ENCODE results near the gene ANK3. TPM values are rescaled to one million over a fixed set of nuclear protein-coding genes. Genes with fewer than 3 reads are reported as not detected.

The ANK3 gene
- total RNA-seq, 1 experiment from 2014 or later = 6.7 TPM

DNA sequence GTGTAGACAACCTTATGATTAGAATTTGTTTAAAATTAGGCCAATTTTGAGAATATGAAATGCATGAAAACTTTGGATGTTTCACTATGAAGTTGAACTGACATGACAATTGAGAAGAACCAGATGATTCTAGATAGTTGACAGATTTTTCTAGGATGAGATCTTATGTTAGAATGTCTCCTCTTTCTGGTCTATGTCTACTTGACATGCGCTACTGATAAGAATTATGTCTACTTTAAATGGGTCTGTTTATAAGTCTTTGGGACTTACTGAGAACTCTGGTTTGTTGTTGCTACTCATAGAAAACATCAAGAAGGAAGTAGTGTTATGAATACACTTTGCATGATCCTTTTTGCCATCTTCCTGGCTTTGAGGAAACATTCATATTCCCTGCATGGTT lies 255.1 kb downstream of the ANK3 start:
- H3K4me1 Mint-ChIP-seq (ENCODE audit: insufficient read depth, unreplicated experiment) = peaks cover 9% of the 10 kb centered on the region
- H3K36me3 Mint-ChIP-seq (ENCODE audit: insufficient read depth, unreplicated experiment) = no peaks in the 10 kb centered on the region
- H3K27ac Mint-ChIP-seq (ENCODE audit: low read depth, unreplicated experiment) = no peak overlapping the region
- H3K9me3 Mint-ChIP-seq (ENCODE audit: unreplicated experiment) = no peaks in the 10 kb centered on the region
- no peak for TF ChIP-seq CTCF (IDR thresholded peaks at IDR 0.05; ENCODE audit: unreplicated experiment)
- intact Hi-C loops (cut with micrococcal nuclease) = no loop called here
- ChIA-PET POLR2A (no interaction called here), CTCF (interaction anchor here (4.3 kb wide), 1 partner anchor 19 kb away, joined by 23 read pairs; no protein-coding TSS in a partner anchor)
- DNase-seq (ENCODE audit: unreplicated experiment) = no peak
- H3K4me3 Mint-ChIP-seq (ENCODE audit: unreplicated experiment) = no peak overlapping the region
- BruUV-seq (replicated peaks) = no TSS peak
- no peaks in the 10 kb centered on the region for H3K27me3 Mint-ChIP-seq (ENCODE audit: insufficient read depth, unreplicated experiment)

DNA sequence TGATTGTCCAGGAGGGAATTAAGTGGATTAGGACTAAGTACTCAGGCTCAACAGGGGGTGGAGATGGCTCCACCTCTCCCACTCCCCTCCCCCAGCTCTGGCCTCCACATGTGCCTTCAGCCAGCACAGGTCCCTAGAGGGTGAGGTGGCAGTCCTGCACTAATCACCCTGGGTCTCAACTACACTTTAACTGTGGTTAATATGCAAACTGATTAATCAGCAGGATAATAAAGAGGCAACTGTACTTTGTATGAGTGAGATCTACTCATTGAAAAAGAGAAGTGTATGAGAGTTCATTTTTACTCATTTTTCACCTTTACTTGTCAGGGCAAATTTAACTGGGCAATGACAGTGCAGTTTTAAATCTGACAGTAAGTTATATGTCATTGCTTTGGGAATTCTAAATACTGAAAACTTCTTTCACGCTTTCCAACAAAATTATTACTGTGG lies 259.5 kb downstream of the ANK3 start:
- H3K9me3 Mint-ChIP-seq (ENCODE audit: unreplicated experiment) = no peaks in the 10 kb centered on the region
- DNase-seq (ENCODE audit: unreplicated experiment) = no peak
- CTCF ChIA-PET = interaction anchor here (1.0 to 1.4 kb wide), 3 partner anchors 8 to 79 kb away, joined by 3 to 4 read pairs (median 3); no protein-coding TSS in a partner anchor
- no TSS peak for BruUV-seq (replicated peaks)
- no peak for TF ChIP-seq CTCF (IDR thresholded peaks at IDR 0.05; ENCODE audit: unreplicated experiment)
- no peaks in the 10 kb centered on the region for H3K36me3 Mint-ChIP-seq (ENCODE audit: insufficient read depth, unreplicated experiment)
- no peaks in the 10 kb centered on the region for H3K27me3 Mint-ChIP-seq (ENCODE audit: insufficient read depth, unreplicated experiment)
- peaks cover 4% of the 10 kb centered on the region for H3K4me1 Mint-ChIP-seq (ENCODE audit: insufficient read depth, unreplicated experiment)
- POLR2A ChIA-PET = interaction anchor here (0.9 to 1.3 kb wide), 2 partner anchors 9 to 16 kb away, joined by 3 to 4 read pairs; no protein-coding TSS in a partner anchor
- intact Hi-C loops (cut with micrococcal nuclease) = no loop called here
- H3K27ac Mint-ChIP-seq (ENCODE audit: low read depth, unreplicated experiment) = no peak overlapping the region
- no peak overlapping the region for H3K4me3 Mint-ChIP-seq (ENCODE audit: unreplicated experiment)

DNA sequence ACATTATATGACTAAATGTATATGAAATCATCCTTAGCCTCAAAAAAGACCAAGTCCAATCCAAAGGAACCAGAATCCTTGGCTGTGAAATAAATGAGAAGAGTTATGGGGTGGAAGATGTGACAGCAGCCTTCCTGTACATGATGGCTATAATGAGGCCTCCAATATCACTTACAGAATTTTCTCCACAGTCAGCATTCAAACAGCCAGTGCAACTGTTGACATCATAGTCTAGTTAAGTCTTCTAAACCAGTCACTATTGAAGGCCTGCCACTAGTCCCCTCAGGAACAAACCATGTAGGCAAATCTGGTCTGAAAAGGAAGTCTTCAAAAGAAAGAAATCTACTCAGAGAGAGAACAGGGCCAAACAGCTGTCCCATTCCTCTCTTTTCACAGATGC lies 263.8 kb downstream of the ANK3 start:
- ChIA-PET POLR2A (no interaction called here), CTCF (no interaction called here)
- TF ChIP-seq CTCF (IDR thresholded peaks at IDR 0.05; ENCODE audit: unreplicated experiment) = no peak
- BruUV-seq (replicated peaks) = no TSS peak
- intact Hi-C loops (cut with micrococcal nuclease) = no loop called here
- H3K4me3 Mint-ChIP-seq (ENCODE audit: unreplicated experiment) = no peak overlapping the region
- H3K4me1 Mint-ChIP-seq (ENCODE audit: insufficient read depth, unreplicated experiment) = peaks cover 25% of the 10 kb centered on the region
- no peak overlapping the region for H3K27ac Mint-ChIP-seq (ENCODE audit: low read depth, unreplicated experiment)
- H3K9me3 Mint-ChIP-seq (ENCODE audit: unreplicated experiment) = no peaks in the 10 kb centered on the region
- H3K36me3 Mint-ChIP-seq (ENCODE audit: insufficient read depth, unreplicated experiment) = no peaks in the 10 kb centered on the region
- H3K27me3 Mint-ChIP-seq (ENCODE audit: insufficient read depth, unreplicated experiment) = no peaks in the 10 kb centered on the region
- DNase-seq (ENCODE audit: unreplicated experiment) = no peak

DNA sequence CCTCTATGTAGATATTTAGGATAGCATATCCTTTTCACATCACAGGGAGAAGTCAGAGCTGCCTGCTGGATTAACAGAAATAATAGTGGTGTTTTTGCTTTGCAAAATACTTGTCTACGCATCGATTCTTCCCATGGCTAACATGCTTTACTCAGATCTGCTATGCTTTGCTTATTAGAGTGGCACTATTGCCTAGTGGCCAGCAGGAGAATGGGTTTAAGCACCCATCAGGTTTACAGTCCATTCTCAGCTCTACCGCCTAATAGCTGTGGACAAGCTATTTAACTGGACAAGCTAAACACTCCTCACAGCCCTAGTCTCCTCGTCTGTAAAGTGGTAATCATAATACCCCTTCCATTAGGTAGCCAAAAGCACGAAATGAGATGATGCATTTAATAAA lies 265.1 kb downstream of the ANK3 start:
- ChIA-PET POLR2A (interaction anchor here (0.6 to 2.8 kb wide), 5 partner anchors 11 to 79 kb away, joined by 3 to 44 read pairs (median 3); no protein-coding TSS in a partner anchor), CTCF (interaction anchor here (1.0 to 3.0 kb wide), 2 partner anchors 10 to 85 kb away, joined by 4 to 21 read pairs; no protein-coding TSS in a partner anchor)
- Mint-ChIP-seq H3K27ac (ENCODE audit: low read depth, unreplicated experiment) (no peak overlapping the region), H3K9me3 (ENCODE audit: unreplicated experiment) (no peaks in the 10 kb centered on the region), H3K4me1 (ENCODE audit: insufficient read depth, unreplicated experiment) (peaks cover 21% of the 10 kb centered on the region), H3K4me3 (ENCODE audit: unreplicated experiment) (no peak overlapping the region), H3K36me3 (ENCODE audit: insufficient read depth, unreplicated experiment) (no peaks in the 10 kb centered on the region), H3K27me3 (ENCODE audit: insufficient read depth, unreplicated experiment) (no peaks in the 10 kb centered on the region)
- intact Hi-C loops (cut with micrococcal nuclease) = no loop called here
- DNase-seq (ENCODE audit: unreplicated experiment) = no peak
- BruUV-seq (replicated peaks) = no TSS peak
- no peak for TF ChIP-seq CTCF (IDR thresholded peaks at IDR 0.05; ENCODE audit: unreplicated experiment)

Measured in MCF 10A (cell line).